GM21515 (cell line): ENCODE measurements around the gene STUM.

Experiments
- ATAC-seq: cut with Tn5 transposase; IDR thresholded peaks from one replicate; pipeline ENCODE4 v1.9.1; 2021; ENCODE audit not compliant: unreplicated experiment

STUM gene

DNA sequence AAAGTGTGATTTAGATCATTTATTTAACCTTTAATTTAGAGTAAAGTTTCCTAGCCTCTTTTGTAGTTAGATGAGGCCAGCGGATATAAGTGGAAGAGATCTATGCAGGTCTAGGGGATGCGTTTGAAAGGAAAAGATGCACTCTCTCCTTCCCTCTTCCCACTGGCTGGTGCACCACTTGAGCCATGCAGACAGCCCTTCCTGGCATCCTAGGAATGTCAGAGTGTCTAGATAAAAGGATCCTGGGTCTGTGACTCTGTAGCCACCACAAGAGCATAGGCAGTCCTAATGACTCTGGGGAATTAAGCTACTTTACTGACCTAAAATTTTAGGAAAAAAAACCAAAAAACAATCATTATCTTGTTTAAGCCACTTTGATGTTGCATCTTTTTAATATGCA is 16.0 kb upstream of the STUM start:
- ATAC-seq = no peak

DNA sequence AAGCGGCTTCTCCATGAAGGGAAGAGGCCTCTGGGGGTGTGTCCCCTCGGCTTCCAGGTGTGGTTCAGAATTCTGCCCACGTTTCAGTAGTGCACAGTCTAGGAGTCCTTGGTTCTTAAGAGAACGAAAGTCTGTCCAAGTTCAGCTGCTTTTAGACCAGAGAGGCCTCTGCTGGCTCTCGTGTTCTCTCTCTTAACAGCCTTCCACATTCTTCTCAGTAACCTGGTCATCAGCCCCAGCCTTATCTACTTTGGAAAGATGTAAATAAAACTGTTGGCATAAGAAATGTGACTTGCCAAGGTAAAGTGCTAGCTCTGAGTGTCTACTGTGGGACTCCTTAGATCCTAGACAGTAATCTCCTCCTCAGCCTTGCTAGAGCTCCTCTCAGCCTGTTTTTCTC is 15.3 kb upstream of the STUM start:
- ATAC-seq = no peak

DNA sequence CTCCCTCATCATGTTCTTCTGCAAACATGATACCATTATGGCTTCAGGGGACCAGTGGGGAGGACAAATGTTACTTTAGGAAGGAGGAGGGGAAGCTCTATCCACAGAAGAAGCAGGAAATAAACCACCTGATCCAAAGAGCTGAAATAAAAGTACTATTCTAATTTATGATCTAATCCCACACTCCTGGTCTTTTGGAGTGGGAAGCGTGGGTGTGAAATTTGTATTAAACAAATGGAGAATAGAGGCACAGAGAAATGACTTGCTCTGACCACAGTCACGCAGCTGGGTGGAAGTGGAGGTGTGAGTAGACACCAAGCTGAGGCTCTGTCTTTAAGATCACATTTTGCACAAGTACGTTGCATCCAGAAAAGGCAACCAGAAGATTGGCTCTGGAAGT is 14.5 kb upstream of the STUM start:
- no peak for ATAC-seq

DNA sequence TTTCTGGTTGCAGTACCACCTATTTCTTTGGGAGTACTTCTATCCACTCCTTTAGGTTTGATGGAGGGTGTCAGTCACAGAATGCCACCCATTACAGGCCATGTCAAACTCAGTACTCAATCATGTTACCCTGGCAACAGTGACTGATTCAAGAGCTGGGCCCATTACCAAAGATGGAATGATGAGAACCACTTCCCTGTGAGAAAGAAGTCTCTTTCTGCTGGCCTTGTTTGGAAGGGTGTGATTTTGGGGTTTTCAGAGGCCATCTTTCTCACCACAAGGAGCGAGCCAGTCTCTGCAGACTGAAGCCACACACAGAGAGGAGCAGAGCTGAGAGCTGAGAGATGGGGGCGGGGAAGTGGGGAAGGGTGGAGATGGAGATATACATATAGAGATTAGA is 13.9 kb upstream of the STUM start:
- no peak for ATAC-seq

DNA sequence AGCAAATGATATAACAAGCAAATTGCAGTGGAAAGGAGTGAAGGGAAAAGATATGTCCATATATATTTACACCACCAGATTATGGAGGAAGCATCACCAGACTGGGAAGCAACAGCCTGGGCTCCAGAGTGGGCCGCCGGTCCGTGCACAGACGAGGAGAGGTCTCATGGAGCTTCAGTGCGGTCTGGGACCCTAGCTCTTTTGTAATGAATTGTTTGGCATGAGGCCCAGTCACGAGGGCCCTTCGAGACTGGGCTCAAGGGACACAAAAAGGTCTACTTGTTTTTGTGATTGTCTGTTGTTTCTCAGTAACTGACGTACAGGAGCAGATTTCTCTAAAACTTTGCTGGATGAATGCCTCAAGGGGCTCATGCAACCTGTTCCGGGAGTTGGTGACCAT is 12.9 kb upstream of the STUM start:
- ATAC-seq = no peak

DNA sequence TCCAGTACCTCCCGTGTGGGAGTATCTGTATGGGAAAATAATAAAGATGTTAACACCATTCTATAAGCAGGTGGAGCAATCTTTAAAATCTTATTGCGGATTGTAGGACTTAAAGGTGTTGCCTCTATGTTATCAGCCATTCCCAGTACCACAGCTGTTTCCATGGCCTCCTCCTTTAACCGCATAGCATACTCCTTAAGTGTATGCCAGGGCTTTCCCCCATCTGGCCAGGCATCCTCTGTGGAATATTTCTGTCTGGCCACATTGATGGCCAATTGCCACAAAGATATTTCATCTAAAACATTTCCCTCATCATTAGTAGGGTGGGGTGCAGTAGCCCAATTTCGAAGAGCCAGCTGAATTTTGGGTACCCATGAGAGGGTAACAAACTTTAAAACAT is 7.3 kb upstream of the STUM start:
- no peak for ATAC-seq

DNA sequence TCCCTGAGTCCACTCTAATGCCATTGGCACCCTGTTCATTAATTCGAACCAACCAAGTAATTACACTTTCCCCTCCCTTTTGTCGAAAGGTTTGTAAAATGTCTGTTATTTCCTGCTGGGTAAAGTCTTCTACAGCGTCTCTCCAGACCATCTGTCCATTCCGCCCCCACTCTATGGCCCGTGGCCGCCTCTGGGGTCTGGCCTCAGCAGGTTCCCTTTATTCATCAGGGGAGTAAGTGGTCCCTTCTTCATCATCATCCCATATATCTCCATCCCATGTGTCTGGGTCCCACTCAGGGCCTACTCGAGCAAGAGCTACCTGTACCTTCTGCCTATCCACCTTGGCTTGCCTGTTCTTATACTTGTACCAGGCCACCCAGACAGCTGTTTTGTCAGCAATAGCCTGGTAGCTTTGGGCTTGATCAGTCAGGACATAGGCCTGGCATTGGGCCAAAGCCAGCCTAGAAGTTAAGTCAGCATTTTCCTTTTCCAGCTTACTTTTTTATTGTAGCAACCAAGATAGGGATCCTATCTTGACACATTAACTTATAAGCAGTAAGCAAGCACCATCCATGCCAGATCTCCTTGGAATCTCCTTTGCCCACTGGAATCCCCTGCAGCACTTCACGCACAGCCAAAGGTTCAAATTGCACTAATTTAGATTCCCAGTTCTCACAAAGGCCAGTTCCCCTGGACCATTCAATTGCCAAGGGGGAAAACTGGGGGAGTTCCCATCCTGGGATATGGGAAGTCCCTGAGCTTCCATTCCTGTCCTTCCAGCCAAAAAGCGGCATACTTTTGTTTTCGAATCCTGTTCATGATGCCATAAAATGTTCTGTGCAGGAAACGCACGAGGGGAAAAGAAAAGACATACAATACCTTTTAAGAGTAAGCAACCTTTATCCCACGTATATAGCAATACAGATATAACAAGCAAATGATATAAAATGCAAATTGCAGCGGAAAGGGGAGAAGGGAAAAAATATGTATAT is 6.6 kb upstream of the STUM start:
- no peak for ATAC-seq

DNA sequence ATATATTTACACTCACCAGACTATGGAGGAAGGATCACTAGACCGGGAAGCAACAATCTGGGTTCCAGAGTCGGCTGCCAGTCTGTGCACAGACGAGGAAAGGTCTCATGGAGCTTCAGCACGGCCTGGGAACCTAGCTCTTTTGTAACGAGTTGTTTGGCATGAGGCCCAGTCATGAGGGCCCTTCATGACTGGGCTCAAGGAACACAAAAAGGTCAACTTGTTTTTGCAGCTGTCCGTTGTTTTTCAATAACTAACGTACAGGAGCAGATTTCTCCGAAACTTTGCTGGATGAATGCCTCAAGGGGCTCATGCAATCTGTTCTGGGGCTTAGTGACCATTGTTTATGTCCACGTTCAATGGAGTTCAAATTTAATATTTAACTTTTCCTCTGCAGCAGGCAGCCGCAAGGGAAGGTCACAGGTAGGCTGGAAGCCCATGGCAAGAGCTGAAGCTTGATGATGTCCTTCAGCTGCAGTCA is 5.9 kb upstream of the STUM start:
- no peak for ATAC-seq

DNA sequence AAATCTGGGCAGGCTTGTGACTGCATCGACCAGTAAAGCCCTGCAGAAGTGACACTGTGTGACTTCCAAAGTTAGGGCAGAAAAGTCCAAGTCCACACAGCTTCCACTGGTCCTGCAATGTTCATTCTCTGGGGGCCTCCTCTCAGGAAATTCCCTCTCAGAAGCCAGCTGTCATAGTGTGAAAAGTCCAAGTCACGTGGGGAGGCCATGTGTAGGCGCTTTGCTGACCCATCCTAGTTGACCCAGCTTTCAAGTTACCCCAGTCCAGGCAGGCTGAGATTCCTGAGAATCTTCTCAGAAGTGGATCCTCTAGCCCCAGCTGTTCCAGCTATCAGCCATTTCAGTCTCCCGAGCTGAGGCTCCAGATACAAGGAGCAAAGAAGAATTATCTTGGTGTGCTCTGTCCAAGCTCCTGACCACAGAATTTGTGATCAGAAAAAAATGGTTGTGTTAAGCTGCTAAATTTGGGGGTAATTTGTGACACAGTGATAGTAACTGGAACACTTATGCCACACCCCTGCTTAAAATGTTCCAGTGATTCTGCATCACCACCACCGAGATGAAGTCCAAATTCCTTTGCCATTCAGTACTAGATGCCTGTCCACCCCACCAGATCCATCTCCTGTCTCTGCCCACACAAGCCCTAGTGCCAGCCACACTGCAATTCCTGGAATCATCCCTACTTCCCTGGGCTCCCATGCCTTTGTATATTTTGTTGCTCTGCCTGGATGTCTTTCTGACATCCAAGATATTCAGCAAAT is 2.5 kb upstream of the STUM start:
- no peak for ATAC-seq

DNA sequence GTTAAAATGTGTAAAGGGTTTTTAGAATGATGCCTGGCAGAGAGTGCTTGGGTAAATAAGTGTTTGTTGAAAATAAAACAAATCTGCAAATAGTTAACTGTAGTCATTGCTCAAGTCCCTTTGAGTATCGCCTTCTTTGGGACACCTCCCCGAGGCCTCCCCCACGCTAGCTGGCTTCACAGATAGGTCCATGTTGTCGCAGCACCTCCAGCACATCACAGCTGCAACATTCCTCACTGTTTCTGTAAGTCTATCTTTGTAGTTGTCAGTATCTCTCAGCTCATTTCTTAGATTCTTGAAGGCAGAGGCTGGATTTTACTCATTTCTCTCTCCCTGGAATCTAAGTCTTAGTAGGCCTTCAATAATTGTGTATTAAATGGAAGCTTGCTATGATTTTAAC is 1.6 kb upstream of the STUM start:
- ATAC-seq = no peak

DNA sequence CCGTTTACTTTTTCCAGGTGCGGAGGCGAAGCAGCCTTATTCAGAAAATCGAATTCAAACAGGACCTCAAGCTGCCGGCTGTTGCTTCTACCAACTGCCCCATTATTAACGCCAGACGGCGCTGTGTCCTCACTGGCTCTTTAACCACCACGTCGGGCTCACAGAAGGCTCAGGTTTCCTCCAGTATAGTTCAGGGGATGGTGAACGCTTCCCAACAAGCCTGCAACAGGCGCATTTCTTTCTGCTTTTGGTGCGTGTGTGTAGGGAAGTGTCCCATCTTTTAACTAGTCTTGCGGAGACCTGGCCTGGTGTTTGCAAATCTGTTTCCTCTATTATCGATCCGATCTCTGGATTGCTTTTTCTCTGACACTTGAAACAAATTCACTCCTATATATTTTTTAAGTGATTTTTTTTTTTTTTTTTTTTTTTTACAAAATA is 791 bp upstream of the STUM start:
- ATAC-seq = peak; percentile 87

DNA sequence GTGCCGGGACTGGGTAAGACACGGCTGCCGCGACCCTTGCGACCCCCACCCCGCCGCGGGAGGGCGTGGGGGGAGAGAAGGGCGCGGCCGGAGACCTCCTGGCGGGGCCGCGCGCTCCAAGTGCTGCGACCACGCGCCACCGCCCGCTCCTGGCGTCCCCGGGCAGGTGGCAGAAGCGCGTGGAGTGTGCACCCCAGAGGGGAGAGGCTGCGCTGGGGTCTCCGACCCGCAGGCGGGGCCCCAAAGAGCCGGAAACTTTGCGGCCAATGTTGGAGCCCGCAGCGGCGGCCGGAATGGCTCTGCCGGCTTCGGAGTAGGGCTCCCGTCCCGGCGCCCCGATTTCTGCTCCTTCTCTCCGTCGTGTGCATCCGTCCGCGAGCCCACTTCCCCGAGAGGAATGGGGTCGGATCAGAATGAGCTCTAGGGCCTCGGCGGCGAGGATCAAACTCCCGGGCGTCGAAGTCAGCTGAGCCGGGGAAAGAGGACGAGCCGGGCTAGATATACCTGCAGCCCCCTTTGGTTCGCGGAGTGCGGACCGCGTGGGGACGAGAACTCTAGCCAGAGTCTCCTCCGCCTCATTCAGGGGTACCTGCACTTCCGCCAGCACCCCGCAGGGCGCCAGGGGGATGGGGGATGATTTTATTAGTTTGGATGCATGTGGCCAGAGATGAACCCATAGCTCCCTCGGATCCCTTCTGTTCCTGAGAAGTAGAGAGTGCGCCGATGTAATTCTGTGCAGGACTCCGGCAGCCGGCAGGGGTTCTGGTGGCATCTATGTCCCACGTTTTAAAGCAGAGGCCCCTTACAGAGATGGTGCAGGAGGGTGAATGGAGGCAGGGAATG is 751 bp downstream of the STUM start:
- ATAC-seq = no peak

DNA sequence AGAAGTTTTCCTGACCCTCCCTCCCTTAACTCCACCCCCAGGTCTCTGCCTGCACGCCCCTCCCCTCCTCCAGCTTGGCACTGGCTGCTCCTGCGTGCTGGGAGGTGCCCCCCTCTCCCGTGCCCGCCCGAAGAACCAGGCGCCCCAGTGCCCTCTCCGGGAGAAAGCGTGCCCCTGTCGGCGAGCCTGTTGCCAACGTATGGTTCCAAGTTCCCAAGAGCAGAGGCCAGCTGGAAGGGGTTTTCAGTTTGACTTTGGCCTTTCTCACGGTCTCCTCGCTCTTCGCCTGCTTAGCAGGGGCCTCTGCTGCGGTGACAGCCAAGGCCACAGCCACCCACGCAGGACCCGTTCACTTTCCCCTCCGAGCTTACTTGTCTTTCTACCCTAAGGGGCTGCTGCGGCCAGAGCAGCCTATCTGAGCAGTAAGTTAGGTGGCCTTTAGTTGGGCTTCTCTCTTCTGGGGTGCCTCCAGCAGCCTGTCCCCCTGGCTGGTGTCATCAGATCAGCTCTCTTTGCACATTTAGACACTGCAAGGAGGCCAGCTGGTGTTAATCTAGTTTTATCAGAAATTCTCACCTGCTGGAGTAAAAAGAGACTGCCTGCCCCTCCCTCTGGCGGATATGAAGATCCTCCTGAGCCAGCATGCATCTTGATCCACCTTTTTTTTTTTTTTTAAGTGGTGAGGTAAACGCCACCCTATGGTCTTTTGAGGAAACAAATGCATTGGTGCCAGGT is 1.5 kb downstream of the STUM start:
- no peak for ATAC-seq

DNA sequence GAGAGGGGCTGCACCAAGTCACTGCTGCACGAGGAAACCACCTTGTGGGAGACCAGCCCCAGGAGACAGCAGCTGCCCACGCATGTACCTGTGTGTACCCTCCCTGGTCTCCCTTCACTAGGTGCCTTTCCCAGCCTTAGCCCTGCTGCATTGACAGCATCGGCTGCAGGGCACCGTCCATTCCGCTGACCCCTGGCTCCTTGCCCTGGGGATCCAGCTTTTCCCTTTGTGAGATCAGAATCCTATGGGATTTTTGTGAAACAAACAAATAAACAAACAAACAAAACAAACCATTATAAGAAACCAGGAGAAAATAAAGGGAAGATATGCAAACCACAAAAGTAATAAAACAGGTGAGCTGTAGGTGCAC is 2.1 kb downstream of the STUM start:
- ATAC-seq = no peak

DNA sequence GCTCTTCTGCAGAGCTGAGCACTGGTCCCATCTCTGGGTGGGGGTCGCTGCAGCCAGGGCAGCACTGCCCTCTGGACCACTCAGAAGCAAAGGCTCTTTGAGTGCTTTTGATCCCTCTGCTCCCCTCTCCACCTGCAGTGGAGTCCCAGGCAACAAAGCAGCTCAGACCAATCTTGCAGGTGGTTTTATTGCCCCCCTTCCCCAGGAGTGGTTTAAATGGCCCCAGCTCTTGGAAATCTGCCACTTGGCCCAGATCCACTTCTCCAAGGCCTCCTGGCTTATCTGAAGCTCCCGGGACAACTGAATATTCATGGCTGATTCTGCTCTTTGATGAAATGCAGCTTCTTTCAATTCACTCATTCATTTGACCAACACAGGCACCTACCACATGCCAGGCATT is 2.7 kb downstream of the STUM start:
- no peak for ATAC-seq

DNA sequence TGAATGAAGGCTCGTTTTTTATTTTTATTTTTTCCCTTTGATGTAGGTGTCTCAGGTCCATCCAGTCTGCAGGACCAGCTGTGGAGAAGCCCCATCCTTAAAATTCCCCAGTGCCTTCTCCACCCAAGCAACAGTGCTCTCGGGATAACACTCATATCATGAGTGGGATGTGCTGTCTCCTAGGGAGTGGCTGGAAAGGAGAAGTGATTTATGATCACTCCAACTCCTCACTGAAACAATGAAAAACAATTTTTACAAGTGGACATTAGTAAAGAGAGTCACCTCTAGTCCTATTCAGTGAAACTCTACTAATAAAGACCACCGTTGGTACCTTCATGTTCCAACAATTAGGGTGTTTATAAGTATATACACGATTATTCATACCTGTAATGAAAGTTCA is 3.5 kb downstream of the STUM start:
- ATAC-seq = no peak

DNA sequence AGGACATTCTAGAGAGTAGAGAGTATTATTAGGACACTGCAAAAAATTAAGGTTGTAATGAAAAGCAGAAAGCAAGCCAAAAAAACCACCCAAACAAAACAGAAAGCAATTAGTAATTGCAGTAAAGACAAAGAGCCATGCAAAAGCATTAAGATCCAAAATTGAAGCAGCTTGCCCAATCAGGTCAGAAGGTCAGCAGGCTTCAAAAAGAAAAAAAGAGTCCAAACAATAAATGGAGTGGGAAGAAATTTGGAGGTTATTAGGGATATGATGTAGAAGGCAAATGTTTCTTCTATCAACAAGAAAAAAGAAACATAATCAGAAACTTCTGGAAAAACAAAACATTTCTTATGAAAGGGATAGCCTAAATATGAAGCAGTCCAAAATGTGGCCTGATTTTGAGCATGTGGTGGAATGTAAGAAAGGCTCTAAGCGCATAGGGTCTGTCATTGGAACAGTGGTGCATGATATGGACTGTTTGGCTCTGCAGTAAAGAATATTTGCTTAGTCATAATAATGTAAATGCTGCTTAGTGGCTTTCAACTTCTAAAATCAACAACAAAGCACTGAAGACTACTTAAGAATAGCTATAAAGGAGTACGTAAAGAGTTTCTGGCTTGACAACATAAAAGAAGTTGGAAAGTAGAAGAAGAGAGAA is 4.8 kb downstream of the STUM start:
- ATAC-seq = no peak

DNA sequence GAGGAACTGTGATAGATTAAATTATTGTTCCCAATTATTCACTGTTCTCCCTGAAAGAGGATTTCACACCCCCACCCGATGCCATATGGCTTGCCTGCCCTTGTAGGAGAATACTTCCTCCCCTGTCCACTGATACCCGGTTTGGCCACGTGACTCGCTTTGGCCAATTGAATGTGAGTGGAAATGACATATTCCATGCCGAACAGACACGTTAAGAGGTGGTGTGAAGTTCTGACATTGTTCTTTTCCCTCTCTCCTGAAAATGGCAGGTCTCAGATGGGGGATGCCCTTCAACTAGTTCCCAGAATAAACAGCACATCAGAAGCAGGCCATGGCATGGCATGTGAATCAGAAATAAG is 5.3 kb downstream of the STUM start:
- no peak for ATAC-seq

DNA sequence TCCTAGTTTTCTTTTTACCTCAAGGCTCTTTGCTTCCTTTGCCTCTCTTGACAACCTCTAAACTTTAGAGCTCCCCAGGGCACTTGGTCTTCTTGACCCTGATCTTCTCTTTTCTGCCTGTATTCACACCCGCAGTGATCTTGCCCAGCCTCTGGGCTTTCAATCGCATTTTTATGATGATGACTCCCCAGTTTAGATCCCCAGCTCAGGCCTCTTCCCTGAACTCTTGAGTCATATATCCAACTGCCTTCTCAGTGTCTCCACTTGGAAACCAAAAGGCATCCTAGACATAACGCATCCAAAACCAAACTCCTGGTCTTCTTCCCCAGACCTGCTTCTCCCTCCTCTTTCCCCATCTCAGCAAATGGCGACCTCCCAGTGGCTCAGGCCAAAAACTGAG is 6.5 kb downstream of the STUM start:
- ATAC-seq = no peak

DNA sequence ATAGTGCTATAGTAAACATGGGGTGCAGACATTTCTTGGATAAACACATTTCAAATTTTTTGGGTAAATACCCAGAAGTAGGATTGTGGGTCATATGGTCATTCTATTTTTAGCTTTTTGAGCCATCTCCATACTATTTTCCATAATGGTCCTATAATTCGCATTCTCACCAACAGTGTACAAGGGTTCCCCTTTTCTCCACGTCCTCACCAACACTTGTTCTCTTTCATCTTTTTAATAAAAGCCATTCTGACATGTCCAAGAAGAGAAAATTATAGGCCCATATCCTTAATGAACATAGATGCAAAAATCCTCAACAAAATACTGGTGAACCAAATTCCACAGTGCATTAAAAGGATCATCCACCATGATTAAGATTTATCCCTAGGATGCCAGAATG is 8.9 kb downstream of the STUM start:
- no peak for ATAC-seq
